SH-SY5Y (cell line): Measurements from ENCODE around the gene LSM14A.

ENCODE experiments used
- GATA2 ChIP-seq: IDR thresholded peaks from 2 replicates; pipeline ENCODE4 v1.6.1; 2011; ENCODE audit warnings: mild to moderate bottlenecking, low read depth, low read length
- GATA3 ChIP-seq: IDR thresholded peaks from 2 replicates; pipeline ENCODE4 v1.6.1; 2011; ENCODE audit warnings: low read depth, mild to moderate bottlenecking, low read length, moderate library complexity

Gene LSM14A

GRCh38 chr19:34274827-34275625 is 102.7 kb downstream of the LSM14A start:
- no peak for TF ChIP-seq GATA2
- no peak for TF ChIP-seq GATA3

DNA sequence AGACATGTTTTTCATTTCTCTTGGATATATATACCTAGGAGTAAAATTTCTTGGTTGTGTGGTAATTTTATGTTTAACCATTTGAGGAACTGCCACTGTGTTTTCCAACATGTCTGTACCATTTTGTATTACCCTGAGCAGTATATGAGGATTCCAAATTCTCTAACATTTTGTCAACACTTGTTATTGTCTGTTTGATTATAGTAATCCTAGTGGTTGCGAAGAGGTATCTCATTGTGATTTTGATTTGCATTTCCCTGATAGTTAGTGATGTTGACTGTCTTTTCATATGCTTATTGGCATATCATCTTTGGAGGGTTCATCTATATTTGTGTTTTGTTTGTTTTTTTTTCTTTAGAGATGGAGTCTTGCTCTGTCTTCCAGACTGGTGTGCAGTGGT is 103.4 kb downstream of the LSM14A start:
- no peak for TF ChIP-seq GATA2
- no peak for TF ChIP-seq GATA3

GRCh38 chr19:34276614-34277013 is 104.3 kb downstream of the LSM14A start:
- TF ChIP-seq GATA3 (no peak), GATA2 (no peak)

DNA sequence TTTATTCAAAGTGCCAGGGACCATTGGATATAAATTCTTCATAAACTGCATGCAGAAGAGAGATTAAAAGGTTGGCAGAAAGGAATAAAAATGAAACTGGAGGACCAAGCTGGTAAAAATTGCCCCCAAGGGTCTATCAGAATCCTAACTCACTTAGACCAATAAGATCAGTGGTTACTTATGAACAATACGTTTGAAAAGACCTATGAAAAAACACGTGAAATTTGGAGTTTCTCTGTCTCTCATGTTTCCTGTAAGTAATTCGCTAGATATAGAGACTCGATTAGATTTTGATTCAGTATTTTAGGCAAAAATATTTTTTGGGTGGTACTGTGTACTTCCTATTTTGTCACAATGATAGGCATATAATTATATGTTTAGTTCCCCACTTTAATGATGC is 104.9 kb downstream of the LSM14A start:
- TF ChIP-seq GATA3 (no peak), GATA2 (no peak)

DNA sequence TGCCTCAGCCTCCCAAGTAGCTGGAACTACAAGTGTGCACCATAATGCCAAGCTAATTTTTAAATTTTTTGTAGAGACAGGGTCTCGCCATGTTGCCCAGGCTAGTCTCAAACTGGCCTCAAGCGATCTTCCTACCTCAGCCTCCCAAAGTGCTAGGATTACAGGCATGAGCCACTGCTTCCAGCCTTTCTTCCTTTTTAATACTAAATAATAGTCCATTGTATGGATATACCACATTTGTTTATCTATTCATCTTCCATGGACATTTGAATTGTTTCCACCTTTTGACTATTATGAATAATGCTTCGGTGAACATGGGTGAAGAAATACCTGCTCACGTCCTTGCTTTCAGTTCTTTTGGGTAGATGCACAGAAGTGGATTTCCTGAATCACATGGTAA is 106.5 kb downstream of the LSM14A start:
- TF ChIP-seq GATA3 (no peak), GATA2 (no peak)
